GM12874 (cell line): ENCODE data around the gene SMAD2.

Source experiments
- TF ChIP-seq, protein P1 (sequence below): IDR thresholded peaks from 2 replicates; pipeline ENCODE4 v1.5.1; 2011; ENCODE audit warnings: low read depth, mild to moderate bottlenecking, control low read depth, low read length, moderate library complexity; ENCODE audit not compliant: insufficient read depth

SMAD2 gene

DNA sequence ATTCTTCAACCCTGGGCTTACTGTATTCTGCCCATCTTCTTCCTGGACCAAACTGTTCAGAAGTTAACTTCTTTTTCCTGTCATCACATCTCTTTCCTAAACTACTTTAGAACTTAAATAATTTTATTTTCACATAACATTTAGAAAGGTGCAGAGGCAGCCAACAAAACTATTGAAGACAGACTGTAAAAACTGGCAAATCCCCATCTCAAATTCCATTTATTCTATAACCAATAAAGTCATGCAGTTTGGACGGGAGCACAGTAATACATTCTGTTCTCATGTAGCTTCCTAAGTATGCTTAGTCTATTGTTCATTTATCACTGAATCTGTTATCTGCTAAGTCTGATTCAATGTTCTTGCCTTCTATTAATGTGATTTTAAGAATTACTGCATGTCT is 99.1 kb downstream of the SMAD2 start:
- TF ChIP-seq, protein P1, sequence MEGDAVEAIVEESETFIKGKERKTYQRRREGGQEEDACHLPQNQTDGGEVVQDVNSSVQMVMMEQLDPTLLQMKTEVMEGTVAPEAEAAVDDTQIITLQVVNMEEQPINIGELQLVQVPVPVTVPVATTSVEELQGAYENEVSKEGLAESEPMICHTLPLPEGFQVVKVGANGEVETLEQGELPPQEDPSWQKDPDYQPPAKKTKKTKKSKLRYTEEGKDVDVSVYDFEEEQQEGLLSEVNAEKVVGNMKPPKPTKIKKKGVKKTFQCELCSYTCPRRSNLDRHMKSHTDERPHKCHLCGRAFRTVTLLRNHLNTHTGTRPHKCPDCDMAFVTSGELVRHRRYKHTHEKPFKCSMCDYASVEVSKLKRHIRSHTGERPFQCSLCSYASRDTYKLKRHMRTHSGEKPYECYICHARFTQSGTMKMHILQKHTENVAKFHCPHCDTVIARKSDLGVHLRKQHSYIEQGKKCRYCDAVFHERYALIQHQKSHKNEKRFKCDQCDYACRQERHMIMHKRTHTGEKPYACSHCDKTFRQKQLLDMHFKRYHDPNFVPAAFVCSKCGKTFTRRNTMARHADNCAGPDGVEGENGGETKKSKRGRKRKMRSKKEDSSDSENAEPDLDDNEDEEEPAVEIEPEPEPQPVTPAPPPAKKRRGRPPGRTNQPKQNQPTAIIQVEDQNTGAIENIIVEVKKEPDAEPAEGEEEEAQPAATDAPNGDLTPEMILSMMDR = no peak

GRCh38 chr18:47830772-47831171 is 99.7 kb downstream of the SMAD2 start:
- TF ChIP-seq, protein P1 = no peak

DNA sequence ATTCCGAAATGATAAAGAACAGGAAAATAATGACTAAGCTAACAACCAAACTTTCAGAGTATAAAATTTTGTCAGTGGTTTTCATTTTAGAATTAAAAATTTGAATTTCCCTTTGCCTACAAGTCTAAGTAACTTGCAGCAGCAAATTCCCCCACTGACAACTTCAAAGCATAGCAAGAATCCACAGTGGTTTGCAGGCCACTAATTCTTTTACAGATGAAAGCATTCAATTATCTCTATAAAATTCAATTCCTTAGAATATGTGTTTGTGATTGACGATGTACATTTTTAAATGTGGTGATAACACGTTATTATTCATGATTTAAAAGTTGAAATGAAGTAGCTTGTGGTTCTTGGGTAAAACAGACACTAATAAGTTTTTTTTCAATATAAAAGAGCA is 100.6 kb downstream of the SMAD2 start:
- TF ChIP-seq, protein P1 = no peak

GRCh38 chr18:47826157-47827074 is 104.0 kb downstream of the SMAD2 start:
- TF ChIP-seq, protein P1 = no peak

DNA sequence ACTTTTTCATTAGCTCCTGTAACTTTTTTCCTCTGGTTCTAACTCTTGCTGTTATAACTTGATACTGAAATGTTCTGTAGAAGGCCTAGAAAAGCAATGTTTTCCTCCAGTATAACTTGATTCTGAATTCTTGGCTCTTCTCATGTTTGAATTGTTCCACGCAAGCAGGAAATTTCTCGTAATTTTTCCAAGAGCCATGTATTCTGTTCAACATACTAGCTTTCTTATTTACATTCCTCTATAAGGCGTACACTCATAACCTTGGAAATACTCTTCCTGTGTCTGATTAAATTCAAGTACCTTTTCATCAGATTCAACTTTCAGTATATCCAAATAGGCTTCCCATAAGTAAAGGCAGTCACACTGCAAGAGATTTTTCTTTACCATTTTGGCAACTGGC is 109.1 kb downstream of the SMAD2 start:
- TF ChIP-seq, protein P1 = no peak

DNA sequence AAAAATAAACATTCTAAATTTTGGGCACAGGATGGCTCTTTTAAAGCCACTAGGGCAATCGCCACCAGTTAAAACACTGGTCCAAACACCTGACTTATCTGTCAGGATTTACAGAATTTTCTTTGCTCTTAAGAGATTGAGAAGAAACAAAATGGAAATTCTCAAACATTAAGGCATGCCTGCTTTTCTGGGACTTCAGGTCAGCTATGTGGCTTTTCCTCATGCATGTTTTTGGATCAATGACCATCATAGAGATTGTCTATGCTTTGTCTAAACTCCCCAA is 112.7 kb downstream of the SMAD2 start:
- TF ChIP-seq, protein P1 = no peak

DNA sequence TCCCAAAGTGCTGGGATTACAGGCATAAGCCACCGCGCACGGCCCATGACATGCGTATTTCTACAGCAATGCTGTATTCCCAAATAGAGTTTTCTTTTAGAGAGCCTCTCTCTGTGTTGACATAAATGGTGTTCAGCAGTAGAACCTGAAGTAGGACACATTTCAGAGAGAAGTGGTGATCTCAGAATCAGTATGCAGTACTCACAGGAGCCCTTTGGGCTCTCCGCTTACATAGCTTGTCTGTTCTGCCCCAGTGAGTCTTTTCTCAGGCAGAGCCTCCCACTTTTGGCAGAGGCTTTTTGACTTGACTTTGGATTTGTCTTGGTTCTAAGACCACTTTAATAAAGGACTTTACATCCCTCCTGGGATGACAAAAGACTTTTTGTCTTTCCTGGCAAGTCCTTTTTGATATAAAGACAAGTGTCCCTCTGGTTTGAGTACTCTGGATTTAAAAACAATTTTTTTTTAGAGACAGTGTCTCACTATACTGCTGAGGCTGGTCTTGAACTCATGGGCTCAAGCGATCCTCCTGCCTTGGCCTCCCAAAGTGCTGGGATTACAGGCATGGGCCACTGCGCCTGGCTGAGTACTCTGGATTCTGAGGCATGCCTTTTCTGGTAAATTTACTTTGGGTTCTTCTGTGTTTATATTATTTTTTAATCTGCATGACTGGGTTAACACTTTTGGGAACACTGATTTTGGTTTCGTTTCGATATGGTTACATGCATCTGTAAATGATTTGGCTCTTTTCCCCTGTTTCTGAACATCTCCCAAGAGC is 113.3 kb downstream of the SMAD2 start:
- TF ChIP-seq, protein P1 = no peak
